Fibroblast of mammary gland (primary cell): Measurements from ENCODE around the gene UBAC2.
A peak's percentile ranks its signal among the peaks of the same experiment; 100 is the strongest.
"Not testable (repeated sequence)": the region's sequence is repeated elsewhere in the genome, so short reads cannot be mapped to it uniquely, and the experiment has no call there.

Experiments
- DNase-seq: peaks from one replicate; pipeline ENCODE4 v3.0.0-alpha.2; 2010; ENCODE audit warnings: low read depth
- H3K4me3 ChIP-seq: 2 replicates; pipeline ENCODE4 v1.5.1; 2011; ENCODE audit warnings: low read depth, mild to moderate bottlenecking, low read length, moderate library complexity; ENCODE audit not compliant: control insufficient read depth
- TF ChIP-seq, protein P1 (sequence below): conservative IDR thresholded peaks from 2 replicates; pipeline ENCODE4 v1.5.1; 2011; ENCODE audit warnings: low read depth, low read length, inconsistent platforms; ENCODE audit not compliant: control insufficient read depth, insufficient read depth

Gene UBAC2

DNA sequence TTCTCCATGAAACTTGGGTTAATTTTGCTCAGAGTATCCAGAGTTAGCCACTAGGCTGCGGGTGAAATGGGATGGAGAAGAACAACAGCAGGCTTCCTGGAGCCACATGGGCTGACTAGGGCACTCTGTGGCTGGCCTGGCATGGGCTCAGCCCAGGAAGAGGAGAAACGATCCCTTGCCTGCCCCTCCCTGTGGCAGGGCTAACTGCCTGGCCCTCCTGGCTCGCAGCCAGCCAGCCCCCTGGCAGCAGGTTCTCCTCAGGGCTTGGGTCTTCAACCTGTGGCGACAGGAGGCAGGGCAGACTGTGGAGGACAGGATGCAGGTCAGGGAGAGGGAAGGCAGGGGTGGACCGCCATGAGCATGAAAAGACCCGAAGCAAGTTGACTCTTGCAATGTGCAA lies 185.3 kb downstream of the UBAC2 start:
- H3K4me3 ChIP-seq, result no peak overlapping the region
- DNase-seq, result no peak
- TF ChIP-seq, protein P1, sequence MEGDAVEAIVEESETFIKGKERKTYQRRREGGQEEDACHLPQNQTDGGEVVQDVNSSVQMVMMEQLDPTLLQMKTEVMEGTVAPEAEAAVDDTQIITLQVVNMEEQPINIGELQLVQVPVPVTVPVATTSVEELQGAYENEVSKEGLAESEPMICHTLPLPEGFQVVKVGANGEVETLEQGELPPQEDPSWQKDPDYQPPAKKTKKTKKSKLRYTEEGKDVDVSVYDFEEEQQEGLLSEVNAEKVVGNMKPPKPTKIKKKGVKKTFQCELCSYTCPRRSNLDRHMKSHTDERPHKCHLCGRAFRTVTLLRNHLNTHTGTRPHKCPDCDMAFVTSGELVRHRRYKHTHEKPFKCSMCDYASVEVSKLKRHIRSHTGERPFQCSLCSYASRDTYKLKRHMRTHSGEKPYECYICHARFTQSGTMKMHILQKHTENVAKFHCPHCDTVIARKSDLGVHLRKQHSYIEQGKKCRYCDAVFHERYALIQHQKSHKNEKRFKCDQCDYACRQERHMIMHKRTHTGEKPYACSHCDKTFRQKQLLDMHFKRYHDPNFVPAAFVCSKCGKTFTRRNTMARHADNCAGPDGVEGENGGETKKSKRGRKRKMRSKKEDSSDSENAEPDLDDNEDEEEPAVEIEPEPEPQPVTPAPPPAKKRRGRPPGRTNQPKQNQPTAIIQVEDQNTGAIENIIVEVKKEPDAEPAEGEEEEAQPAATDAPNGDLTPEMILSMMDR, result no peak

DNA sequence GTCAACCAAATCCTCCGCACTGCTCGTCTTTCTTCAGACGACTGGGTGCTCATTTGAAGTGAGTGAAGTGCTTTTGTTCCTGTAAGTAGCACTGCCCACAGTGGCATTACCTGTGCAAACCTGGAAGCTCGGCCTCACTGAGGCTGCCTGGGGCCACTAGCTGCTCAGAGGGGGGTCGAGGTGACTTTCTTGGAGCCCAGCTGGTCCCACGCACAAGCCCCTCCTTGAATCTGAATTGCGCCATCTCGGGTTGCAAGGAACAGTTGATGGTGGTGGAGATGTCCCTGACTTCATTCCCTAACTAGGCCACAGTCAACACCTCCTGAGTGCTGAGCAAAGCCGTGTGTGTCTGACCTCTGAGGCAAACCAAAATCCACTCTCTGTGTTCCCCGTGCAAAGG lies 185.8 kb downstream of the UBAC2 start:
- H3K4me3 ChIP-seq, result no peak overlapping the region
- DNase-seq, result no peak
- TF ChIP-seq, protein P1, result no peak

DNA sequence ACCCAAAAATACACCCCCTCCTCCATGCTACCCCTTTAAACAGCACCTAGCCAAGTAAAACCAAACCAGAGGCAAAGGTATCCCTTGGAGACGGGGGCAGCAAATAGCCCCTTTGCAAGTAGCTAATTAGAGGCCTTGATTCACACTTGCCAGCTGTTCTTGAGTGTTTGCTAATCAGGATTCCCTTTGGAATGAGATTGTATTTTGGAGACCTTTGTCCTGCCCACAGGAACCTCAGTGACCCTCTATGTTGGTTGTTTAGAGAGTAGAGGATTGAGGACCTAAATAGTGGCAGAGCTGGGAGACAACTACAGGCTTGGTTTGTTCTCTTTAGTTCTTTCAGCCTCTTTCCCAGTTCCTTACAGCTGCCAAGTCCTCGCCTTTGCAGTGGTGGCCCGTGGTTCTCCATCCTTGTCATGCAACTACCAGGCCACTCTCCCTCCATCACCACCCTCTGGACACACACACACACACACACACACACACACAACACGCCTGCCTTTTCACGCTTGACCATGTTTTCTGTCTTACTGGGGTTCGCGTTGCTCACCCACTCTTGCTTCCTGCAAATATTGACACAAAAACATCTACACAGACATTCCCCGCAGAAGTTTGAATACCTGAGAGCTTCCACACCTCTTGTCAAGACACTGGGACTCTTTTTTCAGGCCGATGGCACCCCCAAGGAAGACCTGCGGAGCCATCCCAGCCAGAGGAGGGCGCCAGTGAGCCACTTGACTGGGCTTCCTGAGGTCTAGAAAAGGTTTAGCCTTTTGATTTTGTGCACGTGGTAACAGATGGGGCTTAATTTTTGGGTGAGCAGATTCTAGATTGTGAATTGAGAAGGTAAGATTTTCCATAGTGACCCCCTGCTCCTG lies 186.5 kb downstream of the UBAC2 start:
- TF ChIP-seq, protein P1, result peak; percentile 66
- peak; percentile 32 for DNase-seq
- no peak overlapping the region for H3K4me3 ChIP-seq

DNA sequence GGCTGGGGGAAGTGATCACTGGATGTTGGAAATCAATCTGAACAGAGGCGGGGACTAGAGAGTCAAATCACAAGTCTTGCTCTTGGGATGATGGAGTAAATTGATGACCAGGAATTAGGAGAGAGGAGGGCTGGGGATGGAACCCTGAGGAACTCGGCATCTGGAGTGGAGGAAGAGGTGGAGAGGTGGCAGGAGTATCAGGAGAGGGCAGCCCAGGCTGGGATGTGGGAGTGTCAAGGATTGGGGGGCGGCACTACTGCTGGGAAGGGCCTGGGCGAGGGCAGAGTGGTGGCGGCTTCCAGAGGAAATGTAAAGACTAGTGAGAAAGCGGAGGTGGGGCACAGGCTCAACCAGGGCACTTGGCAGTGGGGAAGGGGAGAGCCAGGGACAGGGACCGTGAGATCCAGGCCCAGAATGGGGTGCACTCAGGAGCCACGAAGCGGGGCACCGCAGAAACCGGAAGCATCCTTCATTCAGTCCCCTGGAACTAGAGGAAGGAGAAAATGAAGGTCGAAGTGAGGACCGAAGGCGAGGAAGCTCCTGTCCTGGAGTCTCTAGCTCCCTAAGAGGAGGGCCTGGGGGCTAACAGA lies 187.8 kb downstream of the UBAC2 start:
- no peak for DNase-seq
- TF ChIP-seq, protein P1, result no peak
- no peak overlapping the region for H3K4me3 ChIP-seq

DNA sequence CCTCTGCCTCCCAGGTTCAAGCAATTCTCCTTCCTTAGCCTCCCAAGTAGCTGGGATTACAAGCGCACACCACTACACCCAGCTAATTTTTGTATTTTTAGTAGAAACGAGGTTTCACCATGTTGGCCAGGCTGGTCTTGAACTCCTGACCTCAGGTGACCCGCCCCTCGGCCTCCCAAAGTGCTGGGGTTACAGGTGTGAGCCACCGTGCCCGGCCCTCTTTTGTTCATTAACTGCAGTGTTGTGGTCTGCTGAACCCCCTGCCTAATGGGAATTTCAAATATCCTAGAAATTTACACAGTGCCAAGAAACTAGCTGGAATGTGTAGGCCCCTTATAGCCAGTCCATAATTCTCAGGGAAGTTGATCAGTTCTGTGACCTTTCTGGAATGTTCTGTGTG lies 188.4 kb downstream of the UBAC2 start:
- DNase-seq, result not testable (repeated sequence)

DNA sequence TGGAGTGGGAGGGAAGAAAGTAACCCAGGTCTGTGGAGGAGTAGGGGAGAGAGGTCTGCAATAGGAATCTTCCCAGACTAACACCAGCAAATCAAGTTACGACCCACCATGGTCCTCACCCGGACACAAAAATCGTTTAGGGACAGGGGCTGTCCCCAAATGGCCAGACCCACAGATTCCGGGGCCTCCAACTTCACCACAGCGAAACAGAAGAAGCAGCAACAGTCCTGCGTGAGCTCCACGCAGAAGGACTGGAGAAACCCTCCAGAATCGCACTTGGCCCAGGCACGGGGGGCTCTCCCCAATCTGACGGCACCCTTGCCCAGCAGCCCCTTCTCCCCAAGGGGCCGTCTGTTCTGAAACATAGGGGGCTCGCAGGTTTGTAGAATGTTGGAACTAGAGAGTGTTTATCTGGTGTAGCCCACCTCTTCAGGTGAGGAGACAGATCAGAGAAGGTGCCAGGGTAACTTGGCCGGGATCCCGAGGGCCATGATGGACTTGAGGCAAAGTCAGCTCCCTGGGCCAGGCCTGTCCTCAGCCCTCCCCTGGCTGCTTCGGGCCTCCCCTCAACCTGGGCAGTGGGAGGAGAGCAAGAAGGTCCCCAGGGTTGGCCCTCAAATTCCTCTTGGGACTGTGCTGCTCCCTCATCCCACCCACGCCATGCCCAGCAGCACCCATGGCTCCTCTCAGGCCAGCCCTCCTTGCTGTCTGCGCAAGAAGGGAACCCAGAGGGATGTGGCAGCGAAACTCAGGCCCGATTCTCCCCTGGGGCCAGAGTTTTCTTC lies 189.1 kb downstream of the UBAC2 start:
- no peak overlapping the region for H3K4me3 ChIP-seq
- TF ChIP-seq, protein P1, result no peak
- DNase-seq, result no peak

More for the DNA sequence above, 188.4 kb downstream of the UBAC2 start:
- not testable (repeated sequence) for H3K4me3 ChIP-seq

DNA sequence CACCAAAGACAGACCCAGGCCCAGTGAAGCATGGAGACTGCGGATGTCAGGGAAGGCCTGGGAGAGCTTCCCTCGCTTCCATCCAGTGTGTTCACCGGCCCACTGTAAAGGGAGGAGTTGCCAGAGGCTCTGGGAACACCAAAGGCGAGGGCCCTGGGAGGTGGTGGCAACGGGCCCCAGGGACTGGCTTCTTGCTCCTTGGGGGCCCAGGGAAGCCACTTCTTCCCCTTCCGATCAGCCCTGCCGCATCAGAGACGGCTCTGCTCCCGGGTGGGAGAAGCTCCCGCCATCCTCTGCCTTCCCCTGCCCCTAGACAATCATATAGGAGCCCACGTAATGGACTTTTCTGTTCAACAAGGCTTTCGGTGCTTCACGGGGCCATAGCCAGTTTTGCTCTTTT lies 189.9 kb downstream of the UBAC2 start:
- TF ChIP-seq, protein P1, result no peak
- H3K4me3 ChIP-seq, result no peak overlapping the region
- no peak for DNase-seq
